ENCODE measurements around the gene STYX. TPM values are rescaled to one million over a fixed set of nuclear protein-coding genes. Genes with fewer than 3 reads are reported as not detected.

STYX gene
- total RNA-seq, 1 donor from 2014 or later, result 11.8 TPM

GRCh38 chr14:52701223-52701622 is 28.7 kb upstream of the STYX start:
- Histone ChIP-seq H3K36me3 (ENCODE audit: control insufficient read depth, insufficient read depth, low read length) (no peaks in the 10 kb centered on the region), H3K4me3 (ENCODE audit: low read depth, low read length) (no peak overlapping the region), H3K27me3 (ENCODE audit: control insufficient read depth, insufficient read depth, low read length) (no peaks in the 10 kb centered on the region)
- TF ChIP-seq CTCF (IDR thresholded peaks at IDR 0.05; ENCODE audit: insufficient read depth, low read length, poor library complexity, severe bottlenecking), result no peak
- no peak for DNase-seq (ENCODE audit: low read depth)

- Histone ChIP-seq H3K27me3 (ENCODE audit: control insufficient read depth, insufficient read depth, low read length) (no peaks in the 10 kb centered on the region), H3K4me3 (ENCODE audit: low read depth, low read length) (no peak overlapping the region), H3K36me3 (ENCODE audit: control insufficient read depth, insufficient read depth, low read length) (no peaks in the 10 kb centered on the region)
- TF ChIP-seq CTCF (IDR thresholded peaks at IDR 0.05; ENCODE audit: insufficient read depth, low read length, poor library complexity, severe bottlenecking), result no peak
- peak; percentile 57 for DNase-seq (ENCODE audit: low read depth)
Measured at GRCh38 chr14:52703225-52703624, 26.7 kb upstream of the STYX start.

GRCh38 chr14:52703664-52704063 is 26.3 kb upstream of the STYX start:
- TF ChIP-seq CTCF (IDR thresholded peaks at IDR 0.05; ENCODE audit: insufficient read depth, low read length, poor library complexity, severe bottlenecking), result no peak
- DNase-seq (ENCODE audit: low read depth), result no peak
- H3K36me3 ChIP-seq (ENCODE audit: control insufficient read depth, insufficient read depth, low read length), result no peaks in the 10 kb centered on the region
- no peaks in the 10 kb centered on the region for H3K27me3 ChIP-seq (ENCODE audit: control insufficient read depth, insufficient read depth, low read length)
- H3K4me3 ChIP-seq (ENCODE audit: low read depth, low read length), result no peak overlapping the region

- no peak for DNase-seq (ENCODE audit: low read depth)
- peak overlapping the region; percentile 82 for H3K4me3 ChIP-seq (ENCODE audit: low read depth, low read length)
- no peaks in the 10 kb centered on the region for H3K36me3 ChIP-seq (ENCODE audit: control insufficient read depth, insufficient read depth, low read length)
- H3K27me3 ChIP-seq (ENCODE audit: control insufficient read depth, insufficient read depth, low read length), result no peaks in the 10 kb centered on the region
- no peak for TF ChIP-seq CTCF (IDR thresholded peaks at IDR 0.05; ENCODE audit: insufficient read depth, low read length, poor library complexity, severe bottlenecking)
Measured at GRCh38 chr14:52706286-52706685, 23.7 kb upstream of the STYX start.

GRCh38 chr14:52706724-52707706 is 23.0 kb upstream of the STYX start, which contains the start of gene PSMC6:
Gene PSMC6, plus strand, starts transcription at chr14:52707200. Its CDS starts 20 bp downstream, at chr14:52707220.
- H3K36me3 ChIP-seq (ENCODE audit: control insufficient read depth, insufficient read depth, low read length), result no peaks in the 10 kb centered on the region
- H3K27me3 ChIP-seq (ENCODE audit: control insufficient read depth, insufficient read depth, low read length), result no peaks in the 10 kb centered on the region
- TF ChIP-seq CTCF (IDR thresholded peaks at IDR 0.05; ENCODE audit: insufficient read depth, low read length, poor library complexity, severe bottlenecking), result no peak
- peak within 1 kb of the TSS; percentile 82 for H3K4me3 ChIP-seq (ENCODE audit: low read depth, low read length)
- no peak for DNase-seq (ENCODE audit: low read depth)
